Activated CD8-positive, alpha-beta memory T cell treated with anti-CD3 and anti-CD28 coated beads for 48 hours (primary cell): ENCODE data around the gene MOBP.
"Not testable (repeated sequence)": the region's sequence is repeated elsewhere in the genome, so short reads cannot be mapped to it uniquely, and the experiment has no call there.

ENCODE experiments used
- DNase-seq, 3 experiments: peaks; one replicate each; pipeline ENCODE4 v3.0.0-alpha.2; 2020; ENCODE audit warnings: low read depth in 2 of 3, low spot score in 2 of 3

MOBP gene

GRCh38 chr3:39448506-39449233, 18.8 kb upstream of the MOBP start:
- DNase-seq, result no peak

DNA sequence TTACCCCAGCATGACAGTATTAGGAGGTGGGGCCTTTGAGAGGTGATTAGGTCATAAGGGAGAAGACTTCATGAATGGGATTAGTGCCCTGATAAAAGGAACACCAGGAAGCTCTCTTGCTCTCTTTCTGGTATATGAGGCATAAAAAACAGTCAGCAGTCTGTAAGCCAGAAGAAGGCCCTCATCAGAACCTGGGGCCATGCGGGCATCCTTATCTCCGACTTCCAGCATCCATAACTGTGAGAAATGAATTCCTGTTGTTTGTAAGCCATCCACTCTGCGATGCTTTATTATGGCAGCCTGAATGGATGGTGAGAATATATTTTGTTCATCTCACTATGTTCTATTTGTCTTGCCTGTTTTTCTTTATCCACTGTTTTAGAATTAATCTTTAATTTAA, 17.7 kb upstream of the MOBP start:
- no peak for DNase-seq

DNA sequence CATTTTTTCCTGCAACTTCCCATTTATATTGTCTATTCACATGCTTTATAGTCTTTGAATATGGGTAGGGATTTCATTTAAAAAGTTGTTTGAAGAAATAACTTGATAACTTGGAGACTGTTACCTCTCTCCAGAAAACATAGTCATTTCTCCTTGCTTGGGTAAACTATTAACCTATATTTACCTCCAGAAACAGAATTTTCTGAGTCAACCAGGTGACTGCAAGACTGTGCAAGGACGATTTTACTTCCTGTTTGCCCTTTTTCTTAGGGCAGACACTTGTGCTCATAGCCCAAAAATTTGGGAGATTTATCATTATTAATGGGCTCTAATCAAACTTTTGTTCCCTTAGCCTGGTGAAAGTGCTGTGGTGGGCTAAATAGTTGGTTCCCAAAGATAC, 14.3 kb upstream of the MOBP start:
- no peak for DNase-seq

GRCh38 chr3:39453872-39454271, 13.6 kb upstream of the MOBP start:
- not testable (repeated sequence) for DNase-seq

DNA sequence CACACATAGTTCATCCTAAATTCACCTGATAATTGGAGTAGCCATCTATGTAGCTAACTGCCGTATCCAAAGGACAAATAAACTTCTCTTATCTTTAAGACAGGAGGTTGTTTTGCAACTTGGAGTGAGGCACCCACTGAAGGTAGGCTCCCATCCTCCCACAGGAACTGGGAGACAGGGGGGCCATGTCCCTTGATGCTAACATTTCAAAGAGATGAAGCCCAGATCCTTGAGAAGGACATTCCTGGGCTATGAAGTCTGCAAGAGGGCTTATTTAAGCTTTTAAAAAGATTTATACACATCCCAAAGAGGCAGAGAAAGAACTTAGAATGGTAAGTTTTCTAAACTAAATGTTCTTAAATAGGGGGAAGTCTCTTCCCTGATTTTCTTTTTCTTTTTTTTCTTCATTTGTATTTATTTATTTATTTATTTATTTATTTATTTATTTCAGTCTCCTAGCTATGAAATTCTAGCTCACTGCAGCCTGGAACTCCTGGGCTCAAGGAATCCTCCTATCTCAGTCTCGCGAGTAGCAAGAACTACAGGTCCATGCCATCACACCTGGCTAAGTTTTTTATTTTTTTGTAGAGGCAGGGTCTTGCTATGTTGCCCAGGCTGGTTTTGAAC, 12.8 kb upstream of the MOBP start:
- no peak for DNase-seq

- DNase-seq, result no peak
Measured at GRCh38 chr3:39456159-39456558, 11.3 kb upstream of the MOBP start.

DNA sequence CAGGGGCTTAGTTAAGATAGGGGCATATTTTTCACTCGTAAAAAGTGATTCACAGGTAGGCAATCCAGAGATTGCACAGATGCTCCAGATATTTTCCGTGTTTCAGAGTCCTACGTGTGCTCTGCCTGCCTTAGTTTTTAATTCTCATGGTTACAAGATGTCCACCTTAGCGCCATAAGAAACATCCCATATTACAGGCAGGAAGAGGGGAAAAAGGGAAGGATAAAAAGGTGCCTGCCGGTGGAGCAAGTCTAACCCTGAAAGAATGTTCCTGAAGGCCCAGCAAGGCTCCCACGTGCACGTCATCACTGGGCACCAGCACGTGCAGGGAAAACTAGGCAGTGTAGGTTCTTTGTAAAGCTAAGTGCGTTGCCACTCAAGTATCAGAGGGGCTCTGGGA, 10.1 kb upstream of the MOBP start:
- DNase-seq, result no peak

GRCh38 chr3:39458579-39458978, 8.9 kb upstream of the MOBP start:
- DNase-seq, result not testable (repeated sequence)

DNA sequence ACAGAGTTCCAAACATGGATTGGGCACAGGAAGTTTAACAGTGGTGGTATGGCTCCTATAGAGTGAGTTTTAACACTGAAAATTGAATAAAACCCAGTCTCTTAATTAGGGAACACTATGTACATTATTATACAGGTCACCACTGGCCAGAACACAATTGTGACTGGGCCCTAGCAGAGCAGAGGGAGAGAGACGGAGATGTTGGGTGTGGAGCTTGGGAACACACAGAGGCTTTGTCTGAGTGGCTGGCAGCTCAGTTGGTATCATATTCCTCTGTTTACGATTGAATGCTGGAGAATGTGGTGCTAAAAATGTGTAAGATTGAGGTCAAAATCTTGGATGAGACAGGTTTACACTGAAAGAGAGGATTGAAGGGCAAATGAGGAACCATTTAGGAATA, 6.8 kb upstream of the MOBP start:
- DNase-seq, result no peak

GRCh38 chr3:39463269-39463668, 4.2 kb upstream of the MOBP start:
- DNase-seq, result no peak

- DNase-seq, result no peak
Measured at GRCh38 chr3:39466988-39467387, 492 bp upstream of the MOBP start.

GRCh38 chr3:39468108-39468436, 592 bp downstream of the MOBP start:
- no peak for DNase-seq

DNA sequence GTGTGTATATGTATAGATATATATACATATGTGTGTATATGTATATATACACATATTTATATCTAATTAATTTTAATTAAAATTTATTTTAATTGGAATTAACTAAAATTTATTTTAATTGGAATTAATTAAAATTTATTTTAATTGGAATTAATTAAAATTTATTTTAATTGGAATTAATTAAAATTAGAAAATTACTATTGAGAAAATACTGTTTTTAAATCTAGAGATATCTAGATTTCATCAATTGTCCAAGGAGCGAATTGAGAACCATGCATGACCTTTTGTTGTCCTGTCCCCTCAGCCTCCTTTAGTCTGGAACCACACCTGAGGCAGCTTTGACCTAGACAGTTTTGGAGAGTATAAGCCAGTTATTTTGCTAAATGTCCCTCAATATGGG, 1.8 kb downstream of the MOBP start:
- no peak for DNase-seq

- DNase-seq, result no peak
Measured at GRCh38 chr3:39469945-39470344, 2.5 kb downstream of the MOBP start.

DNA sequence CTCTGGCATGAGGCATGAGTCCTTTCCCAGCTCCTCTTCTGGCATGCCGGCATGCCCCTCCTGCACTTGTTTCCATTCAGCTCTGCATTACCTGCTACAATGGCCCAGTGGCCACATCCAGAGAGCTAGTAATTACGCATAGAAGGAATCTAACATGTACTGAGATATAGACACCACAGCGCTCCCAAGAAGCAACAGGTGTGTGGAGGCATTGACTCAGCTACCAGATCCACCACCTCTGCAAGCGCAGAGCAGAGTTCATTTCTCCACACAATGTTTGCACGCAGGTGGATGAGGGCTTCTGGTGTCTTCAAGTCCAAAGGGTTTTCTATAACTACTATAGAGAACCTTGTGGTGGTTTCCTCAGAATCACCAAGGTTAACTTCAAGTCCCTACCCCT, 4.2 kb downstream of the MOBP start:
- no peak for DNase-seq

GRCh38 chr3:39473452-39474125, 6.1 kb downstream of the MOBP start:
- no peak for DNase-seq

DNA sequence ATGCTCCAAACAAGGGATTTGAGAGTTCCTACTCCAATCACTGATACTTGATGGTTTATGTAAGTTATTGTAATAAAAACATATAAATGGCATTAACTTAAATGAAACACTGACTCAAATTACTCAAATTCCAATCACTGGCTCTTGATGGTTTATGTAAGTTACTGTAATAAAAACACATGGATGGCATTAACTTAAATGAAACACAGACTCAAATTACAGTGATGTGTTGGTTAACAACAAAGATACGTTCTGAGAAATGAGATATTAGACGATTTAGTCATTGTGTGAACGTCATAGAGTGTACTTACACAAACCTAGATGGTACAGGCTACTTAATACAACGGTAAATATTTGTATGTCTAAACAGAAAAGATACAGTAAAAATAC, 6.6 kb downstream of the MOBP start:
- DNase-seq, result no peak

DNA sequence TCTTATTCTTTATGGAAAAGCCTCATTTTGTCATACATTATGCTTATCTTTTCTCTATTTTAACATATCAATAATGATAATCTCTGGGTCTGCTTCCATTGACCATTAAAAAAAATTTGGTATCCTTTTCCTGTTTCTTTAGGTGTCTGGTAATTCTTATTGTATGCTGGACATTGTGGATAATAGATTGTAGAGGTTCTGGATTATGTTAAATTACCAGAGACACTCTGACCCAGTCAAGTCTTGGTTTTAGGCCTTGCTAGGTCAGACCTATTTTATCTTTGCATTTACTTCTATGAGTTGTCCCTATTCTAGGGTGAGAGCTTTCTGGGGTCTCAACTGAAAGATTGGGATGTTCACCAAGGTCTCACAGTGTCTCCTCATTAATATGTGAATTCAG, 9.3 kb downstream of the MOBP start:
- no peak for DNase-seq

DNA sequence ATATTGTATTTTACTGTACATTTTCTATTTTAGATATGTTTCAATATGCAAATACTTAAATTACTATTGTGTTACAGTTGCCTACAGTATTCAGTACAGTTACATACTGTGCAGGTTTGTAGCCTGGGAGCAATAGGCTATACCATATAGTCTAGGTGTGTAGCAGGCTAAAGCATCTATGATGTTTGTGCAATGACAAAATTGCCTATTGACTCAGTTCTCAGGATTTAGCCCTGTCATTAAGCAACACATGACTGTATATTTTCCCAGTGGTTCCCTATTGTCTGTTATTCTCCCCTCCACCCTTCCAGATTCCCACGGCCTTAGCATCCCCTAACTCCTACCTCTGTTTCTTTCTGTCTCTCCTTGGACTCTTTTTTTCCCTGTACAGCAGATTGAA, 10.7 kb downstream of the MOBP start:
- DNase-seq, result no peak

- no peak for DNase-seq
Measured at GRCh38 chr3:39479701-39480414, 12.4 kb downstream of the MOBP start.

DNA sequence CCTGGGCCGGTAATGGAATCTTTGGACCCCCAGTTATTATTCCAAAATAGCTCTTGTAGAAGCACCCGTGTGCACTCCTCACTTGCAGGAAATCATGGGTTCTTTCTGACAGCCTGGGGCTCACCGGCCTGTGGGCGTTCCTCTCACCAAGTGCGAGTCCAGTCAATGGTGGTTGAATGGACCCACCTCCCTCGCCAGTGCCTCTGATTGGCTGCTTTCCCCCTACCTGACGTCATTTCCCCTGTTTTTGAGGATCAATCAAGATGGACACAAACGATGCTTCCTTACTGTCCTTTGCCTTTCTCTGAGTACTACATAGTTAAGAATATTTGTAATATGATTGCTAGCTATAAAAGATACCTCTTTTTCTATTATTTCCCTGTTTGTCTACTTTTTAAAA, 18.1 kb downstream of the MOBP start:
- no peak for DNase-seq

DNA sequence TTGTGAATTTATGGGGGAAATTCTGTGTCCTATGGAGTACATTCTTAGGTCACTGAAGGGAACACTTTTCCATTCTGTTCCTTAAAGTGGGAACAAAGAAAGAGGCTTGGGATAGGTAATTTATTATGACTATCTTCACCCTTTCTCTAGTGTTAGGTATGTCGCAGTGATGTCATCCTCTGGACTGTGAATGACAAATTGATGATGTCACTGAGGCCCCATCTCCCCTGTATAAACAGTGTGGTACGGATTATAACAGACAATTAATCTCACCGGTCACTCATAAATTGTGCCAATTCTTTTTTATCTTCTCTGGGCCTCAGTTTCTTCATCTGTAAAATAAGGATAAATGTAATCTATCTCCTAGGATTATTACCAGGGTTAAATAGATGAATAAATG, 23.5 kb downstream of the MOBP start:
- no peak for DNase-seq
